ENCODE measurements around the gene CALML4.
"Not testable (repeated sequence)": the region's sequence is repeated elsewhere in the genome, so short reads cannot be mapped to it uniquely, and the experiment has no call there.

The CALML4 gene

GRCh38 chr15:68206711-68207151 is 1.6 kb upstream of the CALML4 start:
- H3K4me3 ChIP-seq (ENCODE audit: low read depth, low read length), result no peak overlapping the region
- DNase-seq (ENCODE audit: low read depth), result no peak
- TF ChIP-seq, protein P1, sequence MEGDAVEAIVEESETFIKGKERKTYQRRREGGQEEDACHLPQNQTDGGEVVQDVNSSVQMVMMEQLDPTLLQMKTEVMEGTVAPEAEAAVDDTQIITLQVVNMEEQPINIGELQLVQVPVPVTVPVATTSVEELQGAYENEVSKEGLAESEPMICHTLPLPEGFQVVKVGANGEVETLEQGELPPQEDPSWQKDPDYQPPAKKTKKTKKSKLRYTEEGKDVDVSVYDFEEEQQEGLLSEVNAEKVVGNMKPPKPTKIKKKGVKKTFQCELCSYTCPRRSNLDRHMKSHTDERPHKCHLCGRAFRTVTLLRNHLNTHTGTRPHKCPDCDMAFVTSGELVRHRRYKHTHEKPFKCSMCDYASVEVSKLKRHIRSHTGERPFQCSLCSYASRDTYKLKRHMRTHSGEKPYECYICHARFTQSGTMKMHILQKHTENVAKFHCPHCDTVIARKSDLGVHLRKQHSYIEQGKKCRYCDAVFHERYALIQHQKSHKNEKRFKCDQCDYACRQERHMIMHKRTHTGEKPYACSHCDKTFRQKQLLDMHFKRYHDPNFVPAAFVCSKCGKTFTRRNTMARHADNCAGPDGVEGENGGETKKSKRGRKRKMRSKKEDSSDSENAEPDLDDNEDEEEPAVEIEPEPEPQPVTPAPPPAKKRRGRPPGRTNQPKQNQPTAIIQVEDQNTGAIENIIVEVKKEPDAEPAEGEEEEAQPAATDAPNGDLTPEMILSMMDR (IDR thresholded peaks at IDR 0.05; ENCODE audit: insufficient read depth, low read depth, low read length, missing control alignments), result no peak

DNA sequence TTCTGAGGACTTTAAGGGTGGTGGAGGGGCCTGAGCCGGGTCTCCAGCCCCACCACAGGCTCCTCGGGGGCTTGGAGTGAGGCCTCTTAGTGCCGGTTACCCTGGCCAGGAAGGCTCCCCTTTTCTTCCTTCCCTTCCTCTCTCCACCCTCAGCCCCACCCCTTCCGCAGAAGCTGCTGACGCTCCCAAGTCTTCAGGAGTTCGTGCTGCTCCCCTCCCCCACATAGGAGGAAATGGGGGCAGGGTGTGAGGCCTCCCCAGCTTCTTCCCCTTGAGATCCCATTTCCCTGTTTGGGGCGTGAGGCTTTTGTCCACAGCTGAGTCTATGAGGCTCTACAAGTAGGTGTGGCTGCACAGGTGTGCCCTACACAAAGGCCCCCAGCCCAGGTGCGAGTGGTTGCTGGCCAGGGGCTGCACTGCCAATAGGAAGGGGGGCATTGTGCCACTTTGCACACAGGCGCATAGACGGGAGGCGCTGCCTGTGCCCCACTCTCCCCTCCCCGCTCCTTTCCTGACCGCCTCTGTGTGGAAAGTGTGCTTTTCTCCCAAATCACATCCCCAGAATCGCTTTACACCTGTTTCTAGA is 915 bp upstream of the CALML4 start:
- no peak overlapping the region for H3K4me3 ChIP-seq (ENCODE audit: low read depth, low read length)
- TF ChIP-seq, protein P1 (IDR thresholded peaks at IDR 0.05; ENCODE audit: insufficient read depth, low read depth, low read length, missing control alignments), result no peak
- no peak for DNase-seq (ENCODE audit: low read depth)

- no peak overlapping the region for H3K4me3 ChIP-seq (ENCODE audit: low read depth, low read length)
- DNase-seq (ENCODE audit: low read depth), result no peak
- TF ChIP-seq, protein P1 (IDR thresholded peaks at IDR 0.05; ENCODE audit: insufficient read depth, low read depth, low read length, missing control alignments), result no peak
These were observed 419 bp upstream of the CALML4 start for GRCh38 chr15:68205558-68205944.

DNA sequence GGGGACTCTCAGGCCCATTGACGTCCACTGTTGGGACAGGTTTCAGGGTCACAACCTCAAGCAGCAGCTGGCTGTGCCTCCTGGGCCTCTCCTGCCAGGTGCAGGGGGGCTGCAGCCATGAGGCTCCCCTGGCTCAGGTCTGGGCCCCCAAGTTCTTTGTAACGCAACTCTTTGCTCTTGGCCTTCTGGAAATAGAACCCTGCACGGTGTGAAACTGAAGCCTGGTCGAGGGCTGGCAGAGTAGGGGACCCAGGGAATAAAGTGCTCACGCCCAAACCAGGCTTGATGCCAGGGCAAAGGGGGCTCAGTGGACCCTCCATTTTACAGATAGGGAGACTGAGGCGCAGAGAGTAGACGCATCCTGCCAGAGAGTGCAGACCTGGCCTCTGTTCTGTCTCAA is 771 bp downstream of the CALML4 start:
- no peak for DNase-seq (ENCODE audit: low read depth)
- TF ChIP-seq, protein P1 (IDR thresholded peaks at IDR 0.05; ENCODE audit: insufficient read depth, low read depth, low read length, missing control alignments), result no peak
- no peak overlapping the region for H3K4me3 ChIP-seq (ENCODE audit: low read depth, low read length)

DNA sequence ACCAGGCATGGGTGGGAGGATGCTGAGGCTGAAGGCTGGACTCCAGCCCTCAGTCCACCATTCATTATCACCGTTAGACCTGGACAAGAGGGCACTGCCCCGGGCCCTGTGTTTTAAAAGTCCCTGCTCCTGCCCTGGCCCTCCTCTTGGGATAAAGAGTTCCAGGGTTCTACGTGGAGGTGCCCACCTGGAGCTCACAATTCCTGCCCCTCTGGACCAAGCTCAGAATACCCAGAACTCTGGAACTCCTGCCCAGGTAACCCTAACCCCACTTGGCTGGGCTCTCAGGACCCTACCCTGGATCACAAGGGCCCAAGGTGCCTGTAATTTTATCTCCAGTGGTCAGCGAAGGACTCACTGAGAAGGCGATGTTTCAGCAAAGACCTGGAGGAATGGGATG is 1.2 kb downstream of the CALML4 start:
- H3K4me3 ChIP-seq (ENCODE audit: low read depth, low read length), result no peak overlapping the region
- no peak for DNase-seq (ENCODE audit: low read depth)

GRCh38 chr15:68203486-68203885 is 1.6 kb downstream of the CALML4 start:
- TF ChIP-seq, protein P1 (IDR thresholded peaks at IDR 0.05; ENCODE audit: insufficient read depth, low read depth, low read length, missing control alignments), result no peak
- no peak for DNase-seq (ENCODE audit: low read depth)
- H3K4me3 ChIP-seq (ENCODE audit: low read depth, low read length), result no peak overlapping the region

More for the DNA sequence above, 1.2 kb downstream of the CALML4 start:
- TF ChIP-seq, protein P1 (IDR thresholded peaks at IDR 0.05; ENCODE audit: insufficient read depth, low read depth, low read length, missing control alignments), result no peak

- not testable (repeated sequence) for H3K4me3 ChIP-seq (ENCODE audit: low read depth, low read length); DNase-seq (ENCODE audit: low read depth)
These were observed 2.1 kb downstream of the CALML4 start for GRCh38 chr15:68202994-68203393.
